Skin of body (tissue), 2 donors: Measurements from ENCODE around the gene PCNT. TPM values are rescaled to one million over a fixed set of nuclear protein-coding genes. Genes with fewer than 3 reads are reported as not detected.

ENCODE experiments used
- DNase-seq: peaks from one replicate; lab custom pipeline; 2025; lab: John Stamatoyannopoulos, UW
- total RNA-seq: library from RNA; depleted of rRNA; stranded (reverse); fragments of >200 nt; gene quantifications from one replicate; pipeline ENCODE4 v1.2.3, GENCODE V29; 2014

PCNT gene
- total RNA-seq, 1 donor from 2014 or later = 27.8 TPM

DNA sequence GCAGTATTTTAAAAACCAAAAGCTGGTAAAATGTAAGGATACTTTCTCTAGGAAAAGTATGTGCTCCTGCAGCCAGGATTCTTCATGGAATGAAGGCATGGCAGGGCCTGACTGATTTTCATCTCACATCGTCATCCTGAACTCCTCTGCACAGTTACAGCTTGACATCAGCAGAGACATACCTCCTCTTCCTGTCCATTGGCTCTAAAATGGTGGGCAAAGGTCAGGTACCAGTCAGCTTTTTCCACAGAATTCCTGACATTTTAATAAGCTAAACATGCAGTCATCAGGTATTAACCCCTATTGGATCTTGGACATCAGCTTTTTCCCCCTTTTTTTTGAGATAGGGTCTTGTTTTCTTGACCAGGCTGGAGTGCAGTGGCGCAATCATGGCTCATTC is 5.8 kb downstream of the PCNT start:
- DNase-seq = no peak

DNA sequence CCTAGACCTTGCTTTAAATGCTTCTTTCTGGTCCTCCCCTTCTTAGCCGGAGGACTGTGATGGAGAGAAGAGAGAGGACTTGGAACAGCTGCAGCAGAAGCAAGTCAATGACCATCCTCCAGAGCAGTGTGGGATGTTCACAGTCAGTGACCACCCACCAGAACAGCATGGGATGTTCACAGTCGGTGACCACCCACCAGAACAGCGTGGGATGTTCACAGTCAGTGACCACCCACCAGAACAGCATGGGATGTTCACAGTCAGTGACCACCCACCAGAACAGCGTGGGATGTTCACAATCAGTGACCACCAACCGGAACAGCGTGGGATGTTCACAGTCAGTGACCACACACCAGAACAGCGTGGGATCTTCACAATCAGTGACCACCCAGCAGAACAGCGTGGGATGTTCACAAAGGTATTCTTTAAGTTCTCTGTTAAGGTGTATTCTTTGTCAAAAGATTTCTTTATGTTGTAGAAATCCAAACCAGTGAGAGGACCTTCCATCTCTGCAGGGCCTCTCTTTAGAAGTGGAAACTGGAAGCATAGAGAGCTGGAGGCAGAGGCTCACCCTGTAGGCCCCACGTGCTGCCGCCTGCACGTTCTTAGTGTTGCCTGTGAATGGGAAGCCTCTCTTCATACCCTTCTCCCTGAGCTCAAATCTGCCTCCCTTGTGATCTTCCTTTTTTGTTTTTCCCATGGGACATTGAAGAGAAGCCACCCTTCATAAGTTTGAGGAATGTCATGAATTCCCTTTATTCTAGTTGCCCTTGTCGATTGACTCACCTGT is 10.6 kb downstream of the PCNT start:
- no peak for DNase-seq

DNA sequence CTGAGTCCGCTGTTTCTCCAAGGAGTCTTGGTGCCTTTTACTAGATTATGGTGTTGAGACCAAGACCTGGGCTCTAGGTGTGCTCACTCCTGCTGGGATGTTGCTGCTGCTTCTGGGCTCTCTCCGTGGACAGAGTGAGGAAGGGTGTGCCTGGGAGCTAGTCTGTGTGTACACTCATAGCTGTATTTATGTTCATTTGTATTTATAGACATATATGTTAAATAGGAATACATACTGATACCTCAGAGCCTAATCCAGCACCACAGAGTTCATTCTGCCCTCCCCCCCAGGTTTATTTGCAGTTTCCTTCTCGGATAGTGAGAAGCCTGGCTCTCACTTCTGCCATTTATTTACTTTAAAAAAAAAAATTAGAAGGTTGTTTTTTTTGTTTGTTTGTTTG is 12.6 kb downstream of the PCNT start:
- DNase-seq = no peak

DNA sequence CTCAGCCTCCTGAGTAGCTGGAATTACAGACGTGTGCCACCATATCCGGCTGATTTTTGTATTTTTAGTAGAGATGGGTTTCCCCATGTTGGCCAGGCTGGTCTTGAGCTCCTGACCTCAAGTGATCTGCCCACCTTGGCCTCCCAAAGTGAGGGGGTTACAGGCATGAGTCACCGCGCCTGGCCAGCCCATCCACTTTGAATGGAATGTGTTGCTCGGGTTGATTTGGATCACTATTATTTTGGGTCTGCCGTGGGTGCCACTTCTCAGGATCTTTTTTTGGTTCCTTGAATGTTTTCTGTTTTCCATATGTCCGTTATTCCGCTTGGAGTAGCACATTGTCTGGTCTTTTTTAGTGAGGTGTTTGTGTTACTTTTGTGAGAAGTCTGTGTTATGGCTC is 17.0 kb downstream of the PCNT start:
- DNase-seq = no peak

DNA sequence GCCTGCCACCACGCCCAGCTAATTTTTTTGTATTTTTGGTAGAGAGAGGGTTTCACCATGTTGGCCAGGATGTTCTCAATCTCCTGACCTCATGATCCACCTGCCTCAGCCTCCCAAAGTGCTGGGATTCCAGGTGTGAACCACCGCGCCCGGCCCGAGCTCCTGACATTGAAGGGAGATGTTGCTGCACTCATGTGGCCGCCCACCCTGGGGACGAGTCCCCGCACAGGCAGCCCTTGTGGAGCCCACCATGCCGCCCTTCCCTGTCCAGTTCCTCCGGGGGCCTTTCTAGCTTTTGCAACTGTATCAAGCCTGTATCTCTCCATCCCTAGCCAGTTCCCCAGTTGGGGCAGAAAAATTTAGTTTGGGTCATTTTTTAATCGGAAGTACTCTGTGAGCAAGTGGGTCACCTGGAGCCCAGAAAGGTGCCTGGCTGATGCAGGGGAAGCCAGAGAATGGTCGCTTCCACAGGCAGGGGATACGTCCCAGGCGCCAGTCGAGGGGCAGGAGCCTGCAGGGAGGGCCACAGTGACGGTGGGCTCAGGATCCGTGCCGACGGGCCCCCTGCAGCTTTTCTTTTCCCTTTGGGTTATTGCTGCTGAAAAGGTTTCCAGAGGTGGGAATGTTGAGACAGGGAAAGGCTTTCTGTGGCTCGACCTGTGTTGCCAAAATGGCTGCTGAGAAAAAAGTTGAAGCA is 20.4 kb downstream of the PCNT start:
- no peak for DNase-seq

DNA sequence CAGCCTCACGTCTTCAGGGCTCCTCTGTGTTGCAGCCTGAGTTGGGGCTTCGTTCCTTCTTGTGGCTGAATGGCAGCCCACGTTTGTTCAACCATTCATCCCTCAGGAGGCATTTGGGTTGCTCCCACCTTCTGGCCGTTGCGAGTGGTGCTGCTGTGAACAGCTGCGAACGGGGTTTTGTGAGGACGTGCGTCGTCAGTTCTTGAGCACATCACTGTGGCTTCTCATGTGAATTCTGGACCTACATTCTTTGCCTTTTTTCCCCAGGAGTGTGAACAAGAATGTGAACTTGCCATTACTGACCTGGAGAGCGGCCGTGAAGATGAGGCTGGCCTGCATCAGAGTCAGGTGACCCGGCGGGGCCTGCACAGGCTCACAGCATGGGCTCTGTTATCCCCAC is 21.9 kb downstream of the PCNT start:
- no peak for DNase-seq

DNA sequence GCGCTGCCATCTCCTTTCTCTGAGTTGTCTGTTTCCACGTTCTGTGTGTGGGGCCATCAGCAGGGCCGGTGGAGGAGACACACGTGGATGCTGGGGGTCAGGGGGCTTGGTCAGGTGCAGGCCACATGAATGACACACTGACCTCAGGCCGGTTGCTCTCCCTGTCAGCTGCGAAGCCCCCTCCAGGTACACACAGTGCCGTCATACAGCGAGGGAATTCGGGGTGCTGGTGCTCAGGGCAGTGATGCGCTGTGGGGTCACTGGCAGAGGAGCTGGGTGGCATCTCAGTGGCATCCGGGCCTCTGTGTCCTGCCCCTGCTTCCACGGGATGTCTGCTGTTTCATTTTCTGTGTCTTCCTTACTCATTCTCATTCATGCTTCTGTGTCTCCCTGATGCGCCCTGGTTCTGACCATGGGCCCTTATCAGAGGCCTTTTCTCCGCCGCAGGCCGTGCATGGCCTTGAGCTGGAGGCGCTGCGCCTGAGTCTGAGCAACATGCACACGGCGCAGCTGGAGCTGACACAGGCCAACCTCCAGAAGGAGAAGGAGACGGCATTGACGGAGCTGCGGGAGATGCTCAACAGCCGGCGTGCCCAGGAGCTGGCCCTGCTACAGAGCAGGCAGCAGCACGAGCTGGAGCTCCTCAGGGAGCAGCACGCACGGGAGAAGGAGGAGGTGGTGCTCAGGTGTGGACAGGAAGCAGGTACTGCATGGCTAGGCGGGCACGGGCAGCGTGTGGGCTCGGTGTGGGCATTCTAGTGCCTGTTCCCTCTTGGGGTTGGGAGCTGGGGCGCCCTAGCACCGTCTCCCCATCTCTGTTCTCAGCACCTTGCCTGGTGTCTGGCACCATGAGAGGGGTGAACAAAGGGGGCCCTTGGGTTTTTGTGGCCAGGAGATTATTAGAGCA is 22.6 kb downstream of the PCNT start:
- DNase-seq = no peak

DNA sequence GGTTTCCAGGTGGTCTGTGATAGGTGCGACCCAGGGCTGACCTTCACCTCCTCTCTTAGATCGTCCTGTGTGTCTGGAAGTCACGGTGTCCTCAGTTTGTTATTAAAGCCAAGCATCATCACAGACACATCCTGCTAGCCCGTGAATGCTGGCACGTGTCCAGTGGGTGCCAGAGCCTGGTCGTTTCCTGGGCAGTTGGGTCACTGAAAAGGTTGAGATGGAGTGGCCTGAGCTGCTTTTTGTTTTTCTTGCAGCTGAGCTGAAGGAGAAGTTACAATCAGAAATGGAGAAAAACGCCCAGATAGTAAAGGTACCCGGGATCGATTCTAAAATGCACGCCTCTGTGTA is 23.2 kb downstream of the PCNT start:
- no peak for DNase-seq

DNA sequence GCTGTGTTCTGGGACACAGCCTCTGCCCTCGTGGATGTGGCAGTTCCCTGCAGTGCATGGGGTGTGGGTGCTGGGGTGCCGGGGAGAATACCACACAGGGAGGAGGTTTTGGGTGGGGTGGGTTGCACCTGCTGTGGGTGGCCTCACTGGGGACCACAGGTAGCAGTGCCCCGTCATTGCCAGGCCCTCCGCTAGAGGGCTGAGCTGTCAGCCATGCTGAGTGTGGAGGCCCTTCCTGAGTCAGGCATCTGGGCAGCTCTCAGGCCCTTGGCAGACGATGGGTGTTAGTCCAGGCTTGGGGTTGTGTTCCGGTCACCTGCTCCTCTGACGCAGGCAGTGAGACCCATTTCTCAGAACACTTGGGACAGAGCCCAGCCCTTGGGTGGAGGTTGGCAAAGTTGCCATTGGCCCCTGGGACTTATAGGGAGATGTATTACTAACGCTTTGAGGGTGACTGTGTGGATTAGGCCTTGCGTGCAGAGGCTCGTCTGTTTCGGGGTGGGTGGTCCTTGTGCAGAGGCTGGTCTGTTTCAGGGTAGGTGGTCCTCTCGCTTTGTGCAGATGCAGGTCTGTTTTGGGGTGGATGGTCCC is 23.9 kb downstream of the PCNT start:
- DNase-seq = no peak

DNA sequence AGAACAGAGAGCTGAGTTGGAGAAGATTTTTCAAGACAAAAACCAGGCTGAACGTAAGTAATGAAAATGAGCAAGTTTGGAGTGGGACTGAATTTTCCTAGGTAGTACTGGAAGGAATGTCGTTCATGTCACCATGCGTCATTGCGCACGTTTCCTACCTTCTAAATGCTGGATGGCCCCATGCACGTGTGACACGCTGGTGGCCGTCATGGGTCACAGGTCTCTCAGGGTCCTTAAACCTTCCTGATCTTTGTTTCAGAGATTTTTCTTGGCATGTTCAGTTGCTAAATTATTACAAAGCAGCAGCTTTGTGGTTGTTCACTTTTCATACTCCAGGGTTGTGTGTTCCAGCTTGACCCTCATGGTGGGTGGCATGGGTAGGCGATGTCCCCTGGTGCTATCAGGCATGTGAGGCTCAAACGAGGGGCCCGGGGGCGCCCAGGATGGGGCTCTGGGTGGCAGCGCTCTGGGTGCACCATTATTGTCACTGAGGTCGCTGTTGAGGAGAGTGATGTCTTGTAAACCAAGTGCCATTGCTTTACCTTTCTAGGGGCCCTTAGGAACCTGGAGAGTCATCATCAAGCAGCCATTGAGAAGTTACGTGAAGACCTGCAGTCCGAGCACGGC is 25.3 kb downstream of the PCNT start:
- DNase-seq = no peak

DNA sequence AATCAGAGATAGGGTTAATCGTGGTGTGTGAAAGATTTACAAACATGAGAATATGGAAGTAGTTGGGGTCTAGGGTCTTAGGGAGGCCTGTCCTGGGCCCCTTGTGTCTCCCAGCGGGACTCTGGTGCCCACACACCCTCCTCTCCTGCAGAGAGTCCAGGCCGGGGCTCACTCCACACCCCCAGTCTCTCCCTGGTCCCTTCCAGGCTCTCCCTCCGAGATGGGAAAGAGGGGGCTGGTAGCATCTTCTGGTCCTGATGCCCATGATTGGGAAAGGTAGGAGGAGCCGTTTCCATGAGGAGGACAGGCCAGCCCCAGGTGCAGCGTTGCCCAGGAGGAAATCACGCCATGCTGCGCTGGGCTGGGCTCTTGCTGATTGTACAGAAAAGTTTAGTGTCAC is 26.6 kb downstream of the PCNT start:
- DNase-seq = no peak

DNA sequence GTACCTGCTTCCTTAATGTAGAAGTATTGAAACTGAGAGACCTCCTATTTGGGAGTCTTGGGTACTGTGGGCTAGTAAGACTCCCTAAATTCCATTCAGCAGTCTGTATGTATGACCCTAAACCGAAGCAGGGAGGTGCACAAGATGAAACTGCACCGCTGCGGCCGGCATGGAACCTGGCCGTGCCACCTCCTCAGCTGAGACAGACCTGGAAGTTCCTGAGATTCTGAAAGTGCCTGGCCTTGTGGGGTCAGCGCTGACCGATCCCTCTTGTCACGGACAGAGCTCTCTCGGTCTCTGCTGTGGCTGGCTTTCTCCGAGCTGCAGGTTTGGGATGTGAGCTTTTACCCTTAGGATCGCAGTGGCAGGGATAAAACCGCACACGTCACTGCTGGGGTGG is 27.0 kb downstream of the PCNT start:
- DNase-seq = no peak

DNA sequence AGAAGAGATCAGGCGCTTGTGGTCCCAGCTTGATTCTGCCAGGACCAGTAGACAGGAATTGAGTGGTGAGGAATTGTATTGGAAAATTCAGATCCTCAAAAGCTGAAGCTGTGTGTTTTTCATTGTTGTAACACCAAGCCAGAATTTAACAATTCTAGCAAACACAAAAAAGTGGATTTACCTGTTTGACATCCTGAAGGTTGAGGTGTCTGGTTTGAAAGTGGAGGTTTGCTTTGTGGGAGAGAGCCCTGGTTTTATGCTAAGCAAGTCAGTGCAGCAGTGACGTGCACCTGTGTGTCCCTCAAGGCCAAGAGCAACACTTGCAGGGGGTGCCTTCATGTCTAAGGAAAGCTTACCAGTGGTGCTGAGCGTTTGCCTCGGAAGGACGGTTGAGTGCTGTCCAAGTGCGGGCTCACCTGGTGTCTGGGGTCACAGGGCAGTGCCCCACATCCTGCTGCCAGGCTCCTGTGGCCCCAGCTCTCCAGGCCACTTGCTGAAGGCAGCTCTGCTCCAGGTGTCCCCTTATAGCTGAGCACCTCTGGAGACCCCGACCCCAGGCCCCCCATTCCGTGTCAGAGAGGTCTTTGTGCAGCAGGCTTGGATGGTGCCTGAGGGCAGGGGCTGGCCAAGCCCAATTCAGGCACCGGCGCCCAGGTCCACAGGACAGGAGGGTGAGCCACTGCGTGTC is 27.7 kb downstream of the PCNT start:
- DNase-seq = no peak

DNA sequence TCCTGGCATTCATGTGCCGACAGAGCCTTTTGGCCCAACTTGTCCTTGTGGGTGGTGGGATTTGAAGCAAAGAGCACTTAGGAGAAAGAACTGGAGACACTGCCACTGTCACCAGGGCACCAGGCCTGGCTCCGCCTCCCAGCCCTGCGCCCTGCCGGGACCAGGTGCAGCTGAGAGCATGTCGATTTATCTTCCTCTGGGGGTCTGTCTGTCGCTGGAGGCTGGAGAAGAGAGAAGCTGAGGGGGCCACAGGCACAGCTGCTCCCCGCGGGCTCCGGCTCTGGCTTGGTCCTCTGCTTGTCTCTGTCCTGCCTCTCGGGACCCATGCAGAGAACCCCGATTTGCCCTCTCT is 28.2 kb downstream of the PCNT start:
- DNase-seq = no peak

DNA sequence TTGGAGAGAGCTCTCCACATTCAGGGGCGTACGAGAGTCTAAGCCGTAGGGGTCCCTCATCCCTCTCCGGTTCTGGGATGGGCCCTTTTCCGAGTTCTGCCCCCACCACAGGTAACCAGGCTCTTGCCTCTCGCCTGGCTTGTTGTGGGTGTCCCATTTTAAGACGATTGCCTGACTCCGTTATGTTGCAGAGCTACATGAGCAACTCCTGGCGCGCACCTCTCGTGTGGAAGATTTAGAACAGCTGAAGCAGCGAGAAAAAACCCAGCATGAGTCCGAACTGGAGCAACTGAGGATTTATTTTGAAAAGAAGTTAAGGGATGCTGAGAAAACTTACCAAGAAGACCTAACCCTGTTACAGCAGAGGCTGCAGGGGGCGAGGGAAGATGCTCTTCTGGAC is 29.0 kb downstream of the PCNT start:
- no peak for DNase-seq

DNA sequence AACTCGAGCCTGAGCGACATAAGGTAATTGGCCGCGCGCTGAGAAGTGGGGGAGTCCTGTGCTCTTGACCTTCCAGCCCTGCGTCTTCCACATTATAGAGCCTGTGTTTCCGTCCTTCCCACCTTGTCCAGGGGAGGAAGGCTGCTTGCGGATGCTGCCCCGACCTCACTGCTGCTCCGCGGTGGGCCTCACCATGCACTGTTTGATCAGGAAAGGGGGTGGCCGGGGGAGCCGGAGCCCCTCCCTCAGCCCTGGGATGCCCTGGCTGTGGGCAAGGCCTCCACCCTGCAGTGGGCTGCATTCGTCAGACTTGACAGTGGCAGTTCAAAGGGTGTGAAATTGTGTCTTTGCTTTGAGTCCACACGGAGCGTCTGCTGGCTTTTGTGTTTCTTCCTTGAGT is 30.1 kb downstream of the PCNT start:
- DNase-seq = no peak

DNA sequence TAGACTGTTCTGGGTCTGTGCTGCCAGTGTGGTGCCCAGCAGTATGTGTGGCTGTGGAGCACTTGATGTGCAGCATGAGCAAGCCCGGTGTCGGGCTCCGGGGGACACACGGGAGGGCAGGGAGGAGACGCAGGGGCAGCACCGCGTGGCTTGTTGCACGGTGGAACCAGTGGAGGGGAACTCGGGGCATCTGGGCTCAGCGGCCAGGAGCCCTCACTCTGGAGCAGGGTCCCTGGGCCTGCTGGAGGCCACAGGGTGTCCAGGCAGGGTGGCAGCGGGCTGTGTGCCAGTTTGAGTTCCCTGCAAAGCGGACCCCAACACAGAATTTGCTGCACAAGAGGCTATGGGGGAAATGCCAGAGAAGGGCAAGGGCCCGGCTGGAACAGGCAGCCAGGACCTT is 30.6 kb downstream of the PCNT start:
- DNase-seq = no peak

DNA sequence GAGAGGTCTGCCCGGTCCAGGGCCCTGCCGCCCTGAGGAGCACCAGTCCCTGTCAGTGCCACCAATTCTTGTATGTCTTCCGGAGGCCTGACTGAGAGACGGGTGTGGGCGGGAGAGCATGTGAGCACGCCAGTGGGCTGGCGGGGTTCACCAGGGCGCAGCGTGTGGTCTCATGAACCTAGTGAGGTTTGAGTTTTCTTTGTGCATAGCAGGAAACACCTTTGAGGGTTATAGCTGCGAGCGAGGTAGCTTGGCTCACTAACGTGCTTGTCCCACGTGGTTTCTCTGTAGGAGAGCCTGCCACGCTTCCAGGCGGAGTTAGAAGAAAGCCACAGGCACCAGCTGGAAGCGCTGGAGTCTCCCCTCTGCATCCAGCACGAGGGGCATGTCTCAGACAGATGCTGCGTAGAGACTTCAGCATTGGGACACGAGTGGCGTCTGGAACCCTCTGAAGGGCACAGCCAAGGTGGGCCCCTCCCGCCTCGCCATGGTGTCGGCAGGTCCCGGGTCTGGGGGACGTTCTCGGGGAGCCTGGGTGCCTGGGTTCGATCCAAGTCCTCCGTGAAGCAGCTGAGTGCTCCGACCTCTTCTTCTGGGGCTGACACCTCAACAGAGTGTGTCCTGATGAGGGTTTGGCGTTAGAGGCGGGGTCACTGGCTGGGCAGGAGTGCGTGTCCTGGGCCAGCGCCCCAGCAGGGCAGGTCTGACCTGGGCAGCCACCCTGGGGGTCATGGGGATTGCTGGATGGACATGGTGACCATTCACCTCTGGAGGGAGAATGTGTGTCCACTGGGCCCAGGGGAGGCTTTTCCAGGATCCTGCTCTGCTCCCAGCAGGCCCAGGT is 31.4 kb downstream of the PCNT start:
- no peak for DNase-seq

DNA sequence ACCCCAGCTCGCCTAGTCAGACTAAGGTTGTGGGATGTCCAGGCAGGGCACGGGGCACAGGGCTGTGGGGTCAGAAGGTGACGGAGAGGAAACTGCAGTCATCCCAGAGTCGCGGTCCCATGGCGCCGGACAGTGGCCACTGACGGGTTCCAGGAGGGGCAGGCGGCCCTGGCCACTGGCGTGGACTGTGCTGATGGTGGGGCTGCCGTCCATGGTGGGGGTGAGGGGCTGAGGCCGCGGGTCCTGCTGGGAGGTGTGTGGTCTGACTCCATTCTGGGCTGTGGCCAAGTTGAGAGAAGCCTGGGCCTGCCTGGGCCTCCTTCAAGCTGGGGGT is 32.0 kb downstream of the PCNT start:
- DNase-seq = no peak
